OCI-LY1 (cell line): ENCODE data around the gene TRRAP.

Source experiments
- CTCF ChIP-seq: fragments of 200-600 bp; sonication (generic), shearing (Covaris generic); IDR thresholded peaks from 2 replicates; pipeline ENCODE4 v1.5.1; 2017; ENCODE audit warnings: mild to moderate bottlenecking, antibody characterized with exemption, low read length, moderate library complexity, mixed read lengths
- EZH2 ChIP-seq: fragments of 200-600 bp; sonication (generic), shearing (Covaris generic); IDR thresholded peaks from 2 replicates; pipeline ENCODE4 v1.8.0; 2017; ENCODE audit warnings: borderline replicate concordance, mixed run types, mild to moderate bottlenecking, antibody characterized with exemption, low read length, moderate library complexity, mixed read lengths

GRCh38 chr7:98830972-98831548 lies 47.3 kb upstream of the TRRAP start:
- no peak for TF ChIP-seq CTCF
- no peak for TF ChIP-seq EZH2
